Natural killer cell treated with Interleukin-12 subunit alpha and Interleukin-12 subunit beta and Interleukin-15 and Interleukin-18, amount 100 ng/mL, for 72 hours (primary cell): ENCODE measurements around the gene AHDC1. TPM values are rescaled to one million over a fixed set of nuclear protein-coding genes. Genes with fewer than 3 reads are reported as not detected.
"Not testable (repeated sequence)": the region's sequence is repeated elsewhere in the genome, so short reads cannot be mapped to it uniquely, and the experiment has no call there.

ENCODE experiments used
- ATAC-seq, 2 donors: fragments of 150-1000 bp; cut with Tn5 transposase in 1 of 2; sonication (Bioruptor Pico), chemical (Tn5 transposase) in 1 of 2; 2 replicates each; pipeline ENCODE4 v1.10.0; 2021
- DNase-seq: peaks from one replicate; pipeline ENCODE4 v3.0.0; 2022; ENCODE audit warnings: low spot score
- H3K27ac Mint-ChIP-seq, 2 donors: 1 replicate in 1 of 2; 2 replicates in 1 of 2; pipeline ENCODE4 v1.8.0; 2022; ENCODE audit warnings: mixed read lengths in 2 of 2, mild to moderate bottlenecking in 1 of 2, moderate library complexity in 1 of 2
- H3K27me3 Mint-ChIP-seq, 2 donors: 1 replicate in 1 of 2; 2 replicates in 1 of 2; pipeline ENCODE4 v1.8.0; 2022; ENCODE audit warnings: mixed read lengths in 2 of 2
- H3K36me3 Mint-ChIP-seq: one replicate; pipeline ENCODE4 v1.8.0; 2022; ENCODE audit warnings: mixed read lengths
- H3K4me1 Mint-ChIP-seq, 2 donors: 1 replicate in 1 of 2; 2 replicates in 1 of 2; pipeline ENCODE4 v1.8.0; 2022; ENCODE audit warnings: low read depth in 2 of 2, mixed read lengths in 2 of 2, mild to moderate bottlenecking in 1 of 2
- H3K4me3 Mint-ChIP-seq: one replicate; pipeline ENCODE4 v1.8.0; 2022; ENCODE audit warnings: mixed read lengths
- H3K9me3 Mint-ChIP-seq: 2 replicates; pipeline ENCODE4 v1.8.0; 2022; ENCODE audit warnings: mixed read lengths
- total RNA-seq, 2 donors: library from RNA; stranded (reverse); gene quantifications; one replicate each; pipeline ENCODE4 v1.2.3, GENCODE V29; 2022

Gene AHDC1
- total RNA-seq, 2 donors from 2014 or later: 38.8 to 42.9 TPM

DNA sequence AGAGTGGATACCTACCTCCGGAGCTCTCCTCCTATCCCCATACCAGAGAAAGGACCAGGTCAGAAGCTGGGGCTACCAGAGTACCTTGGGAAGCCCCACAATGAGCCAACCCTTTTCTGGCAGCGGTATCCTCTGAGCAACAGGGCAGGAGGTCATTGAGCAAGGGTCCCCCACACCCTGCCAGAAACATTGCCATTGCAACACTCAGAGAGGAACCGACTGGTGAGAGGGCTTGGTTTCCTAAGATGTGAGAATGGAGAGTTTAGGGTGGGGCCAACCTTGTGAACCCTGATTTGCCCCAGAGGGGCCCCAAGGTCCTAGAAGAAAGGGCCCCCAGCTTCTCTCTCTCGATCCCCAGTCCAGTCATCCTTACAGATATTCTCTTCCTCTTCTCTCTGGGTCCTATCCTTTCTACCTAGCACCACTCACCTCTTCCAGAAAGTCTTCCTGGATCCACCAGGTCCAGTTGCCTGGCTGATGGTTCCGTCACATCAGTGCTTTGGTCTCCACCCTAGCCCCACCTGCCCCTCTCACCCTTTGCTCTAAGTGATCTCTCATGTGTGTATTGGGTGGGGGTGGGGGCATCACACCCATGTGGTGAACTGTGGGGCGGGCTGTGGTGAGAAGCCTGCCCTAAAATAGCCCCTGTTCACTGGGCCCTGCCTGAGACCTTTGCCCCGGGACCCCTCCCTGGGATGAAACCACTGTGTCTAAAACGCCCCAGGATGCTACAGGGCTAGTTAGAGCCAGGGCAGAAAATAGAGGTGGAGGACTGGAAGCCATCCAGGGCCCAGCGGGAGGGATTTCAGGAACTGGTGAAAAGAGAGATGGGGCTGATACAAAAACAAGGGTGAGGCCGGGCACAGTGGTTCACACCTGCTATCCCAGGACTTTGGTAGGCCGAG, 22.3 kb upstream of the AHDC1 start:
- Mint-ChIP-seq H3K27me3 (no peaks in the 10 kb centered on the region), H3K4me3 (no peak overlapping the region), H3K9me3 (no peaks in the 10 kb centered on the region), H3K36me3 (no peaks in the 10 kb centered on the region), H3K4me1 (peaks cover 41 to 53% of the 10 kb centered on the region in 2 donors), H3K27ac (no peak overlapping the region)
- peak; percentile 91 for DNase-seq
- ATAC-seq: peak; percentile 72 to 87

DNA sequence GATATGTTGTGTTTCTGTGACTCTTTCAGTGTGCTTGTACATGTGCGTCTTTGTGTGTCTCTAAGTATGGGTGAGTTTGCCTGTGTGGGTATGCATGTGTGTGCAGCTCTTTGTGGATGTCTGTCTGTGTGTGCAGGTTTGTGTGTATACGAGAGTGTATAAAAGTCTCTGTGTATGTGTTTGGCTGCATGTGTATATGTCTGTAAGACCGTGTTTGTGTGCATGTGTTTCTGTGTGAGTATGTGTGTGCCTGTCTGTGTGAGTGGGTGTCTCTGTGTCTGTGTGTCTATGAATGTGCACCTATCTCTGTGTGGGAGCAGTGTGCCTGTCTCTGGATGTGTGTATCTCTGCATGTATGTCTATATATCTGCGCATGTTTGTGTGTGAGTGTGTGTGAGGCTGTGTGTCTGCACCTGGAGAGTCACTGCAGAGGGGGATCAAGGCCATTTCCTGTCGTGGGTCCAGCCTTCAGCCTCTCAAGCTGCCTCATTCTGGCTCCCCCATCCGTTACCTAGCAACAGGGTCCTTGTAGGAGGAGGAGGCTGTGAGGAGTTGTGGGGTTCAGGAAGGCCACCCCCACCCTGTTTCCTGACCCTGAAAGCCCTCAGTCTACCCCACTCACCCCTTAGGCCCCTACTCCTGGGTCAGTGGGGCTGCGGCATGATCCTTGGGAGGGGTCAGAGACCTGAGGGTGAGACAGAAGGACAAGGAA, 20.7 kb upstream of the AHDC1 start:
- H3K27ac Mint-ChIP-seq: no peak overlapping the region
- no peak overlapping the region for H3K4me3 Mint-ChIP-seq
- H3K36me3 Mint-ChIP-seq: no peaks in the 10 kb centered on the region
- DNase-seq: no peak
- H3K4me1 Mint-ChIP-seq: peaks cover 32 to 45% of the 10 kb centered on the region in 2 donors
- no peaks in the 10 kb centered on the region for H3K9me3 Mint-ChIP-seq
- no peak for ATAC-seq
- H3K27me3 Mint-ChIP-seq: no peaks in the 10 kb centered on the region

DNA sequence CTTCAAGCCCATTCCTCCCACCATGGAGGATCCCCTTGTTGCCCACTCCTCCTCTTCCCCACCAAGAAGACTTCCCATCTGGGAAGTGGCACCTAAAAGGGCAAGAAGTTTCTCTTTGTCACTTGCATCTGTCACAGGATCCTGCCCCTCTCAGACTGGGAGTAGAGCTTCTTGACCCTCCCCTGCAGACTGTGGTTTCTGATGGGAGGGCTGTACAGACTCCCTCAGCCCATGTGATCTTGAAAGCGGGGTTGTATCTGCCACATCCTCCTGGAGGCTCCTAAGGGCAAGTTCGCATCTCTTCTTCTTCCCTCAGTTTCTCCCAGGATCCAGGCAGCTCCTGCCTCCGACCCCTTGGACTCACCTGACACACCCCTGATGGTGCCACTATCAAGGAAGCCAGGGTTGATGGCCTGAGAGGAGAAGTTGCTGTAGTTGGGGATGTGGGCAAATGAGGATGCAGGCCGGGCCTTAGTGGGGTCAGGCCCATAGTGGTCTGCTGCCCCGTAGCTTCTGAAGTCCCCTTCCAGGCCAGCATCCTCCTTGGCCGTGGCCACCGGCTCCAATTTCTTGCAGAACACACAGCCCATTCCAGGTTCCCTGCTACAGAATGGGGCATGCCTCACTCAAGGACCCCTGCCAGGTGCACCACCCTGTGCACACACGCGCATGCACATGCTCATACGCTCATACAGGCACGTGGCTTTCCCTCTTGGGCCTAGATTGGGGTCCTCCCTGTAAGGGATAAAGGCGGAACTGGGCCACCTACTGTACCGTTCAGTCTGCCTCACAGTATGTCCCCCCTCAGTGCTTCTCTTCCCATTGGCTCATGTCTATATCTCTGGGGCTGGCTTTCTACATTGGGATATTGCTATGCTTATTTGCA, 19.6 kb upstream of the AHDC1 start:
- Mint-ChIP-seq H3K36me3 (no peaks in the 10 kb centered on the region), H3K9me3 (no peaks in the 10 kb centered on the region), H3K4me3 (no peak overlapping the region), H3K4me1 (peaks cover 32 to 43% of the 10 kb centered on the region in 2 donors), H3K27ac (no peak overlapping the region), H3K27me3 (no peaks in the 10 kb centered on the region)
- ATAC-seq (peak in 1 of 2 donors; percentile 22), DNase-seq (no peak)

DNA sequence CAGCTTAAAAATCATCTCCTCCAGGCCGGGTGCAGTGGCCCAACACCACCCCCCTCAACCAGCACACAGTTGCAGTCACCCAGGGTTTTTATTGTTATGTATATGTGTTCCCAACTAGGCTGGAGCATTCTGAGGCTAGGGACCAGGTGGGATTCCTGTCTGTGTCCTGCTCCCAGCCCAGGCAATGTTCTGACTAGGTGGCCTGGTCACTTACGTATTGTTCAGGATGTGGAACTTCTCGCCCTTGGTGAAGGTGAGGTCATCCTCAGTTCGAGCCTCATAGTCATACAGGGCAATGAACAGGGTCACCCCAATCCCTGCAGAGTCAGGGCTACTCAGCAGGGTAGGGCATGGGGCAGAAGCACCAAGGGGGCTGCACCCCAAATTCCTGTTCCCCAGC, 18.9 kb upstream of the AHDC1 start:
- no peaks in the 10 kb centered on the region for H3K9me3 Mint-ChIP-seq
- no peaks in the 10 kb centered on the region for H3K27me3 Mint-ChIP-seq
- ATAC-seq (peak; percentile 68 to 73), DNase-seq (peak; percentile 78)
- H3K4me1 Mint-ChIP-seq: peaks cover 35 to 45% of the 10 kb centered on the region in 2 donors
- no peaks in the 10 kb centered on the region for H3K36me3 Mint-ChIP-seq
- no peak overlapping the region for H3K4me3 Mint-ChIP-seq
- no peak overlapping the region for H3K27ac Mint-ChIP-seq

DNA sequence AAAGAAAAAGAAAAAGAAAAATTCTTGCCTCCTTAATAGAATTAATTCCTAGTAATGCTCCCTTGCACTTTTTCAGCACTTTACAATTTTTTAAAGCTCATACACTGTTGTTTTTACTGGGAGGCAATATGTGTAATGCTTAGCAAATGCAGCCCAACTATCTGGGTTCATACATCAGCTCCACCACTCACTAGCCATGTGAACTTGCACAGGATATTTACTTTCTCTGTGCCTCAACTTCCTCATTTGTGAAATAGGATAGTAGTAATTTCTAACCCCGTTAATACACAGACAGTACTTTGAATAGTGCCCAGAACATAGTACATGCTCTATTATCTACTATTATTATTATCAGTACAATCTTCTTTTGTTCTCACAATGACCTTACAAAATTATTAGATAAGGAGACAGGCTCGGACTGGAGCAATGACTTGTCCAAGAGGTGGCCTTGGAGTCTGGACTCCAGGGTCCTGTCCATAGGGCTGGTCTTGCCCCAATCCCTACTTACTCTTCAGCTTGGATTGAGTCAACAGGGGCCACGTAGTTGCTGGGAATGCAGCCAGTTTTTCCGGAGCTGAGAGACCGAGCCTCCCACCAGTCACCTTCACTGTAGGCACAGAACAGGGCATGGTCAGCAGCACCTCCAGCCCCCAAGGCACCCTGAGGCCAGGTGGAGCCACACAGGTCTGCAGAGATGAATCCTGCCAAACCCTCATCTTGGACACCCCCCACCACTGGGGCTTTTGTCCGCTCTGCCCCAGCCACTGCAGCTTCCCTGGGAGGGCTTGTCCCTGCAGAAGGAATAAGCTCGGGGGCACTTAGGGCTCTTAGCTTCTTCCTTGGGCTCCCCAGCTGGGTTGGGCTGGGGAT, 17.3 kb upstream of the AHDC1 start:
- H3K4me3 Mint-ChIP-seq: no peak overlapping the region
- ATAC-seq (no peak), DNase-seq (no peak)
- peaks cover 50 to 51% of the 10 kb centered on the region in 2 donors for H3K4me1 Mint-ChIP-seq
- peak overlapping the region; percentile 22 to 84 for H3K27ac Mint-ChIP-seq
- H3K9me3 Mint-ChIP-seq: no peaks in the 10 kb centered on the region
- H3K36me3 Mint-ChIP-seq: peaks cover 5% of the 10 kb centered on the region
- no peaks in the 10 kb centered on the region for H3K27me3 Mint-ChIP-seq

DNA sequence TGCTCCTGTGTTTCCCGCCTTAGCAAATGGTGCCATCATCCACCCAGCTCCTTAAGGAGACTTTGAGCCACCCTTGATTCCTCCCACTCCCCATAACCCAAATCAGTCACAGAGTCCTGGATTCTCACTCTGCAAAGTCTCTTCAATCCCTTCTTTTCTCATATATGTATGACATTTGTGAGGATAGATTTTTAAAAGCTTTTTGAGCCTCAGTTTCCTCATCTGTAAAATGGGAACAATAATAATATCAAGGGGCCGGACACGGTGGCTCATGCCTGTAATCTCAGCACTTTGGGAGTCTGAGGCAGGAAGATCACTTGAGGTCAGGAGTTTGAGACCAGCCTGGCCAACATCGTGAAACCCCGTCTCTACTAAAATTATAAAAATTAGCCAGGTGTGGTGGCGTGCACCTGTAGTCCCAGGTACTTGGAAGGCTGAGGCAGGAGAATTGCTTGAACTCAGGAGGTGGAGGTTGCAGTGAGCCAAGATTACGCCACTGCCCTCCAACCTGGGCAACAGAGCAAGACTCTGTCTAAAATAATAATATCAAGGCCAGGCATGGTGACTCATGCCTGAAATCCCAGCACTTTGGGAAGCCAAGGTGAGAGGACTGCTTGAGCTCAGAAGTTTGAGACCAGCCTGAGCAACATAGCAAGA, 16.0 kb upstream of the AHDC1 start:
- Mint-ChIP-seq H3K27ac (peak overlapping the region; percentile 83 to 84), H3K4me1 (peaks cover 57 to 60% of the 10 kb centered on the region in 2 donors), H3K4me3 (peak overlapping the region; percentile 73)
- not testable (repeated sequence) for H3K36me3 Mint-ChIP-seq, H3K27me3 Mint-ChIP-seq, DNase-seq, ATAC-seq, H3K9me3 Mint-ChIP-seq

DNA sequence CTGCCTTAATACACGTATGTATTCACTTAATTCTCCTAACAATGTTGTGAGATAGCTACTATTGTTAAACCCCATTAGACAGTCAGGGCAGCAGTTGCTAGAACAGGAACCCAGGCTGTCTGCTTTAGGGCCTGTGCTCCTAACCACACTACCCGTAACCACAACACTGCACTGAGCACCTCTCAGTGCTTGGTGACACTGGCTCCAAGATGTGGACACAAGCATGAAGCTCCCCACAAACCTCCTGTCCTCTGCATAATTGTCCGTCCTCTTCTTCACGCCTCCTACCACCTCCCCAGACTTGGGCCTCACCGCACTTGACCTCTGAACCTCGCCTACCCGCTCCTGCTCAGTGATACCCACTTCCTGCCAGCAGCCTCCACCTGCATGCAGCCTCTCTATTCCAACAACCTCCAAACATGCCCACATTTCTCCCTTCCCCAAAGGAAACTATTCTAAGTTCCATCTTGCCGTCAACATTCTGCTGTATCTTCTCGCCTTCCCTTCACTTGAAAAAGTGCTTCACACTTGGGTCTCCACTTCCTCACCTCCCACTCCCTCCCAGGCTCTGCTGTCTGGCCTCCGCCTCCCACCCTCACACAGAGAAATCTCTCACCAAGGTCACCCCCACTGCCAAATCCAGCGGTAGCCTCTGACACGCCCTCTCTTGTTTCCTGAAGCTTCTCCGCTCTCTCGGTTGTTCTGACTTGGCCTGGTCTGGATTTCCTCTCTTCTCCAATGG, 14.6 kb upstream of the AHDC1 start:
- peak; percentile 86 for DNase-seq
- H3K4me3 Mint-ChIP-seq: peak overlapping the region; percentile 73
- no peaks in the 10 kb centered on the region for H3K9me3 Mint-ChIP-seq
- peaks cover 5% of the 10 kb centered on the region for H3K36me3 Mint-ChIP-seq
- peak overlapping the region; percentile 83 to 84 for H3K27ac Mint-ChIP-seq
- peak; percentile 88 to 89 for ATAC-seq
- H3K27me3 Mint-ChIP-seq: no peaks in the 10 kb centered on the region
- peaks cover 63 to 69% of the 10 kb centered on the region in 2 donors for H3K4me1 Mint-ChIP-seq

DNA sequence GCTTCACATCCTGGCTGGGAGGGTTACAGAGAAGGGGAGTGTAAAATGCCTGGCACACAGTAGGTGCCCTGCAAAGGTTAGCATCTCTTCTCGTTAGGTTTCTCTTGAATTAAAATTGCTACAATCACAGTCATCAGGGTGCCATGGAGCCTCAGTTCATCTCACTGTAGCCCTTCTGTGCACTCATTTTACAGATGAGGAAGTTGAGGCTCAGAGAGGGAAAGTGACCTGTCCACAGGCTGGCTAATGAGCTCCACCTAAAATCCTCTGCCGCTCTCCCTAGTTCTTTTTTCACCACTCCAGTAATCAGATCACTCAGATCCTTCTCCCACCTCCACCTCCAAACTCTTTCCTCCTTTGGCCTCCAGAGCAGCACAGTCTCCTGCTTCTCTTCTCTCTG, 13.5 kb upstream of the AHDC1 start:
- Mint-ChIP-seq H3K4me1 (peaks cover 57 to 63% of the 10 kb centered on the region in 2 donors), H3K4me3 (peak overlapping the region; percentile 73)

DNA sequence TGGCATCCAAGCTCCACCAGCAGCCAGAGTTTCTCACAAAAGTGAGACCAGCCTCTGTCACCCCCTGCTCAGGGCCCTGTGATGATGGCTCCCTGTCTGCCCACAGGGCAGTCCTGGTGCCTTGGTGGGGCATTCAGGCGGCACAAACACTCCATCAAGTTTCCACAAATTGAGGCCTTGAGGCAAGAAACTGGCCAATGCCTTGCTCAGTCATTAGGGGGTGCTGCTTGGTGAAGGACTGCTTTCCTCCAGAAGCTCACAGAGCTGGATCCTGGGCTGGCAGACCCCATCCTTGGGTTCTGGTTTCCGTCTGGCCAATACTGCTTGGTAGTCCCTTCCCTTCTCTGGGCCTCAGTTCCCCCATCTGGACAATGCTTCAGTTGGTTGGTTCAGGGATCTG, 12.5 kb upstream of the AHDC1 start:
- Mint-ChIP-seq H3K9me3 (no peaks in the 10 kb centered on the region), H3K36me3 (peaks cover 5% of the 10 kb centered on the region), H3K4me1 (peaks cover 64 to 66% of the 10 kb centered on the region in 2 donors), H3K4me3 (no peak overlapping the region), H3K27ac (peak overlapping the region; percentile 83 to 84), H3K27me3 (no peaks in the 10 kb centered on the region)
- no peak for ATAC-seq
- DNase-seq: no peak

More for the DNA sequence above, 13.5 kb upstream of the AHDC1 start:
- no peaks in the 10 kb centered on the region for H3K27me3 Mint-ChIP-seq
- peaks cover 5% of the 10 kb centered on the region for H3K36me3 Mint-ChIP-seq
- ATAC-seq (no peak), DNase-seq (no peak)
- H3K27ac Mint-ChIP-seq: peak overlapping the region; percentile 83 to 84
- H3K9me3 Mint-ChIP-seq: no peaks in the 10 kb centered on the region

DNA sequence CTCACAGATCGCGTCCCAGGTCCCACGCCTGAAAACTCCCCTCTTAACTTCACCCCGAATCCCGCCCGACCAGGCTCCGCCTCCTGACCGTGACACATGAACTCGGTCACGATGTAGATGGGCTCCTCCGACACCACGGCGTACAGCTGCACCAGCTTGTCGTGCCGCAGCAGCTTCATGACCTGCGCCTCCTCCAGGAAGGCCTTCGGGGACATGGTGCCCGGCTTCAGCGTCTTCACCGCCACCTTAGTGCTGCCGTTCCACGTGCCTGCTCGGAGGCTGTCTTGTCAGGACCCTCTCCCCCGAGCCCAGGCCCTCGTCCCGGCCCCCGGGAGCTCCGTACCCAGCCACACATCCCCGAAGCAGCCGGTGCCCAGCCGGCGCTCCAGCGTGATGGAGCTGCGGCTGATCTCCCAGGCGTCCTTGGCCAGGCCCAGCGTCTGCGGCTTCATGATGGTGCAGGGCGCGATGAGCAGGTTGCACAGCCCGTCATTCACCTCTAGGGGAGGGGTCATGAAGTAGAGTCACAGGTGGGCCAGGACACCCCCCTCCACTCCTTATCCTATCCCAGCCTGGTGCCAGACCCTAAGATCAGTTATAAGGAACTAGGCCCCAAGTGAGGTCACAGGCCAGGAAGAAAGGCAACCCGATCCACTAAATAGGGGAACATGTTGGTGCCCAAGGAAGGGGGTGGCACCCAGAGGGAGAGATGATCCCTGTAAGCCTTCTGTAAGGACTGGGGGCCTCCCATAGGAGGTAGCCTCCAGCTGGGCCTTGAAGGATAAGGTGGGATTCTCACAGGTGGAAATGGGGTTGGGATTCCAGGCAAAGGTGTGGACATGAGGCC, 11.6 kb upstream of the AHDC1 start:
- ATAC-seq (no peak), DNase-seq (no peak)
- H3K36me3 Mint-ChIP-seq: peaks cover 5% of the 10 kb centered on the region
- no peaks in the 10 kb centered on the region for H3K9me3 Mint-ChIP-seq
- H3K4me1 Mint-ChIP-seq: peaks cover 66 to 68% of the 10 kb centered on the region in 2 donors
- H3K4me3 Mint-ChIP-seq: no peak overlapping the region
- no peaks in the 10 kb centered on the region for H3K27me3 Mint-ChIP-seq
- H3K27ac Mint-ChIP-seq: peak overlapping the region; percentile 83 to 84

DNA sequence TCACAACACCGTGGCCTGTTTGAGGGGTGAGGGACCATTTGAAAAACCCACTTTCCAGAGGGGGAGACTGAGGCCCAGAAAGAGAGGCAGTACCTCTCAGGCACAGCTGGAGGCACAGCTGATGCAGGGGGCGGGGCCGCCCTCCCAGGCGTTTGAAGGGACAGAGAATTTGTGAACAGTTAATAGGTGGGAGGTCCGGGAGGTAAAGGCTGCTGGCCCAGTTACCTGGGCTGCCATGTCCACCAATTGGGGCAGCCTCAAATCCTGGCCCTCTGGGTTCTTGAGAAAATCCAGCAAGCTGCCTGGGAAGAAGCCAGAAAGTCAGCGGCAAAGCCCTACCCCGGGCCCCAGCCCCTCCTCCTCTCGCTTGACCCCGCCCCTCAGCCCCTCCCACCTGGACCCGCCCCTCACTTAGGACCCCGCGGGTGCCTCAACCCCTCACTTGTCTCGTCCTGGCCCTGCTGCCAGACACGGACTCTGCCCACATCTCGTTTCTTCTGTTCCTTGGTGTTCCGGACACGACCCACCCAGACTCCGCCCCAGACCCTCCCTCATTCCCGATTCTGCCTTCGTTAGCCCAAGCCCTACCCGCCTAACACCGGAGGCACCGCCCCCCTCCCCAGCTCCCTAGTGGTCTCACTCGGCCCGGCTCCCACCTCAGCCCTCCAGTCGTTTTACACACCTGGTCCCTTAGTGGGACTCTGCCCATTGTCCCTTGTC, 10.8 kb upstream of the AHDC1 start:
- peaks cover 5% of the 10 kb centered on the region for H3K36me3 Mint-ChIP-seq
- no peak overlapping the region for H3K4me3 Mint-ChIP-seq
- peak overlapping the region; percentile 83 to 84 for H3K27ac Mint-ChIP-seq
- ATAC-seq (no peak), DNase-seq (no peak)
- H3K9me3 Mint-ChIP-seq: no peaks in the 10 kb centered on the region
- H3K27me3 Mint-ChIP-seq: no peaks in the 10 kb centered on the region
- peaks cover 65 to 67% of the 10 kb centered on the region in 2 donors for H3K4me1 Mint-ChIP-seq
